H9 (cell line): ENCODE measurements around the gene ENPP5. TPM values are rescaled to one million over a fixed set of nuclear protein-coding genes. Genes with fewer than 3 reads are reported as not detected.

Source experiments
- DNase-seq: peaks from one replicate; pipeline ENCODE4 v3.0.0-alpha.2; 2017
- H2AFZ ChIP-seq: one replicate; pipeline ENCODE4 v1.6.1; 2013; ENCODE audit warnings: mild to moderate bottlenecking, low read length, control low read depth, moderate library complexity
- H2AK5ac ChIP-seq: 2 replicates; pipeline ENCODE4 v1.6.1; 2013; ENCODE audit warnings: low read length, control low read depth, mixed read lengths; ENCODE audit not compliant: insufficient read length
- H2BK120ac ChIP-seq: one replicate; pipeline ENCODE4 v1.6.1; 2013; ENCODE audit warnings: low read depth, mild to moderate bottlenecking, low read length, control low read depth, inconsistent platforms; ENCODE audit not compliant: poor library complexity, severe bottlenecking
- H2BK12ac ChIP-seq: 2 replicates; pipeline ENCODE4 v1.6.1; 2013; ENCODE audit warnings: low read length, control low read depth, mixed read lengths, low read depth; ENCODE audit not compliant: insufficient read length
- H2BK15ac ChIP-seq: 2 replicates; pipeline ENCODE4 v1.6.1; 2013; ENCODE audit warnings: low read depth, low read length, control low read depth
- H2BK20ac ChIP-seq: one replicate; pipeline ENCODE4 v1.6.1; 2013; ENCODE audit warnings: low read depth, mild to moderate bottlenecking, low read length, control low read depth, inconsistent platforms; ENCODE audit not compliant: poor library complexity, severe bottlenecking
- H2BK5ac ChIP-seq: 2 replicates; pipeline ENCODE4 v1.6.1; 2013; ENCODE audit warnings: low read length, control low read depth, mixed read lengths; ENCODE audit not compliant: insufficient read length
- H3K14ac ChIP-seq: 2 replicates; pipeline ENCODE4 v1.6.1; 2013; ENCODE audit warnings: low read length, control low read depth; ENCODE audit not compliant: insufficient read depth
- H3K18ac ChIP-seq: 2 replicates; pipeline ENCODE4 v1.6.1; 2013; ENCODE audit warnings: low read depth, mild to moderate bottlenecking, mixed read lengths, low read length, control low read depth; ENCODE audit not compliant: insufficient read length
- H3K23ac ChIP-seq: 2 replicates; pipeline ENCODE4 v1.6.1; 2013; ENCODE audit warnings: low read length, control low read depth, mixed read lengths, low read depth; ENCODE audit not compliant: insufficient read length
- H3K23me2 ChIP-seq: 2 replicates; pipeline ENCODE4 v1.6.1; 2013; ENCODE audit warnings: low read depth, mild to moderate bottlenecking, mixed read lengths, low read length, control low read depth; ENCODE audit not compliant: insufficient read length, poor library complexity, severe bottlenecking
- H3K27ac ChIP-seq: 2 replicates; pipeline ENCODE4 v1.5.1; 2013; ENCODE audit warnings: low read length, control low read depth, mixed read lengths, low read depth; ENCODE audit not compliant: insufficient read length
- H3K27me3 ChIP-seq: 2 replicates; pipeline ENCODE4 v1.6.1; 2013; ENCODE audit warnings: low read length, control low read depth, inconsistent platforms; ENCODE audit not compliant: insufficient read depth
- H3K4ac ChIP-seq: 2 replicates; pipeline ENCODE4 v1.6.1; 2013; ENCODE audit warnings: low read depth, mild to moderate bottlenecking, control low read depth, inconsistent platforms, low read length, moderate library complexity
- H3K4me1 ChIP-seq: 2 replicates; pipeline ENCODE4 v1.6.1; 2013; ENCODE audit warnings: low read length, control low read depth, inconsistent platforms; ENCODE audit not compliant: insufficient read depth
- H3K4me2 ChIP-seq: 2 replicates; pipeline ENCODE4 v1.6.1; 2013; ENCODE audit warnings: low read length, control low read depth, mixed read lengths; ENCODE audit not compliant: insufficient read length, insufficient read depth
- H3K56ac ChIP-seq: 2 replicates; pipeline ENCODE4 v1.6.1; 2013; ENCODE audit warnings: low read depth, mild to moderate bottlenecking, mixed read lengths, low read length, control low read depth; ENCODE audit not compliant: insufficient read length
- H3K79me1 ChIP-seq: 2 replicates; pipeline ENCODE4 v1.6.1; 2013; ENCODE audit warnings: low read depth, mild to moderate bottlenecking, moderate library complexity, low read length, control low read depth, inconsistent platforms; ENCODE audit not compliant: insufficient read depth, poor library complexity, severe bottlenecking
- H3K79me2 ChIP-seq: 2 replicates; pipeline ENCODE4 v1.6.1; 2013; ENCODE audit warnings: low read length, control low read depth, inconsistent platforms; ENCODE audit not compliant: insufficient read depth
- H3K9ac ChIP-seq: 2 replicates; pipeline ENCODE4 v1.6.1; 2013; ENCODE audit warnings: low read length, control low read depth, mixed read lengths; ENCODE audit not compliant: insufficient read length; ENCODE audit errors: extremely low read depth
- H3K9me3 ChIP-seq: one replicate; pipeline ENCODE4 v1.6.1; 2013; ENCODE audit warnings: low read depth, low read length, inconsistent platforms; ENCODE audit not compliant: control insufficient read depth
- H3T11ph ChIP-seq: one replicate; pipeline ENCODE4 v1.6.1; 2013; ENCODE audit warnings: mild to moderate bottlenecking, low read length, control low read depth, inconsistent platforms
- H4K20me1 ChIP-seq: one replicate; pipeline ENCODE4 v1.6.1; 2013; ENCODE audit not compliant: control insufficient read depth, insufficient read length, insufficient read depth
- H4K5ac ChIP-seq: 2 replicates; pipeline ENCODE4 v1.6.1; 2013; ENCODE audit warnings: low read depth, mild to moderate bottlenecking, mixed read lengths, low read length, control low read depth; ENCODE audit not compliant: insufficient read length
- H4K8ac ChIP-seq: replicated peaks from 2 replicates; pipeline ENCODE4 v1.6.1; 2013; ENCODE audit warnings: low read length, control low read depth, mixed read lengths, low read depth; ENCODE audit not compliant: insufficient read length
- H4K91ac ChIP-seq: 2 replicates; pipeline ENCODE4 v1.6.1; 2013; ENCODE audit warnings: low read depth, mild to moderate bottlenecking, moderate library complexity, mixed read lengths, low read length, control low read depth; ENCODE audit not compliant: insufficient read length
- H3K27ac Mint-ChIP-seq, 3 experiments: 2 replicates in 2 of 3; 3 replicates in 1 of 3; pipeline ENCODE4 v1.8.0; 2020 to 2021; ENCODE audit warnings: mixed read lengths in 3 of 3, mild to moderate bottlenecking in 1 of 3, moderate library complexity in 1 of 3
- H3K27me3 Mint-ChIP-seq: 2 replicates; pipeline ENCODE4 v1.8.0; 2021; ENCODE audit warnings: low read depth, mild to moderate bottlenecking, moderate library complexity, mixed read lengths
- H3K36me3 Mint-ChIP-seq, 3 experiments: 2 replicates in 2 of 3; 3 replicates in 1 of 3; pipeline ENCODE4 v1.8.0; 2020 to 2021; ENCODE audit warnings: low read depth in 3 of 3, mixed read lengths in 3 of 3; ENCODE audit not compliant: insufficient read depth in 1 of 3
- H3K4me1 Mint-ChIP-seq, 2 experiments: 2 replicates each; pipeline ENCODE4 v1.8.0; 2020; ENCODE audit warnings: mixed read lengths in 2 of 2
- H3K4me3 Mint-ChIP-seq, 2 experiments: 2 replicates in 1 of 2; 3 replicates in 1 of 2; pipeline ENCODE4 v1.8.0; 2020 to 2021; ENCODE audit warnings: mild to moderate bottlenecking in 2 of 2, mixed read lengths in 2 of 2, moderate library complexity in 1 of 2
- H3K9me3 Mint-ChIP-seq, 2 experiments: 2 replicates in 1 of 2; 3 replicates in 1 of 2; pipeline ENCODE4 v1.8.0; 2020; ENCODE audit warnings: mild to moderate bottlenecking in 2 of 2, mixed read lengths in 2 of 2, moderate library complexity in 1 of 2
- WGBS: extraction: QIAGEN DNeasy Blood & Tissue Kit; methylation state at CpG from one replicate; pipeline ENCODE4 v1.1.7; 2013; ENCODE audit warnings: missing lambda C conversion rate, low lambda C conversion rate, mixed read lengths; ENCODE audit not compliant: insufficient read length; ENCODE audit errors: extremely low coverage; 5-methylcytosine and 5-hydroxymethylcytosine counted together
- total RNA-seq: library from RNA; stranded (reverse); gene quantifications from 2 replicates; pipeline ENCODE4 v1.2.1, GENCODE V29; 2021
- TF ChIP-seq, protein P1 (sequence below): fragments of 200-600 bp; sonication (generic); conservative IDR thresholded peaks from 3 replicates; pipeline ENCODE4 v1.8.0; 2021; ENCODE audit warnings: antibody characterized with exemption, mild to moderate bottlenecking

ENPP5 gene
- total RNA-seq, 1 experiment from 2014 or later = 4.6 TPM

- no peak overlapping the region for H2AK5ac ChIP-seq
- Mint-ChIP-seq H3K27ac (no peak overlapping the region), H3K4me1 (peaks cover 7 to 10% of the 10 kb centered on the region in 2 experiments), H3K9me3 (no peaks in the 10 kb centered on the region), H3K27me3 (no peaks in the 10 kb centered on the region), H3K36me3 (no peaks in the 10 kb centered on the region), H3K4me3 (no peak overlapping the region; a peak in 1 of 5 replicates)
- H3T11ph ChIP-seq = no peak overlapping the region
- H3K79me1 ChIP-seq = no peaks in the 10 kb centered on the region
- no peak overlapping the region for H2BK20ac ChIP-seq
- H4K20me1 ChIP-seq = no peaks in the 10 kb centered on the region
- H3K4ac ChIP-seq = no peak overlapping the region
- H2AFZ ChIP-seq = no peak overlapping the region
- H3K27ac ChIP-seq = no peak overlapping the region
- H3K79me2 ChIP-seq = no peaks in the 10 kb centered on the region
- TF ChIP-seq, protein P1, sequence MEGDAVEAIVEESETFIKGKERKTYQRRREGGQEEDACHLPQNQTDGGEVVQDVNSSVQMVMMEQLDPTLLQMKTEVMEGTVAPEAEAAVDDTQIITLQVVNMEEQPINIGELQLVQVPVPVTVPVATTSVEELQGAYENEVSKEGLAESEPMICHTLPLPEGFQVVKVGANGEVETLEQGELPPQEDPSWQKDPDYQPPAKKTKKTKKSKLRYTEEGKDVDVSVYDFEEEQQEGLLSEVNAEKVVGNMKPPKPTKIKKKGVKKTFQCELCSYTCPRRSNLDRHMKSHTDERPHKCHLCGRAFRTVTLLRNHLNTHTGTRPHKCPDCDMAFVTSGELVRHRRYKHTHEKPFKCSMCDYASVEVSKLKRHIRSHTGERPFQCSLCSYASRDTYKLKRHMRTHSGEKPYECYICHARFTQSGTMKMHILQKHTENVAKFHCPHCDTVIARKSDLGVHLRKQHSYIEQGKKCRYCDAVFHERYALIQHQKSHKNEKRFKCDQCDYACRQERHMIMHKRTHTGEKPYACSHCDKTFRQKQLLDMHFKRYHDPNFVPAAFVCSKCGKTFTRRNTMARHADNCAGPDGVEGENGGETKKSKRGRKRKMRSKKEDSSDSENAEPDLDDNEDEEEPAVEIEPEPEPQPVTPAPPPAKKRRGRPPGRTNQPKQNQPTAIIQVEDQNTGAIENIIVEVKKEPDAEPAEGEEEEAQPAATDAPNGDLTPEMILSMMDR = no peak
- no peaks in the 10 kb centered on the region for H3K4me1 ChIP-seq
- no peak overlapping the region for H3K56ac ChIP-seq
- H2BK120ac ChIP-seq = no peak overlapping the region
- no peak overlapping the region for H4K91ac ChIP-seq
- H3K27me3 ChIP-seq = no peaks in the 10 kb centered on the region
- DNase-seq = no peak
- H3K23ac ChIP-seq = no peak overlapping the region
- no peak overlapping the region for H3K14ac ChIP-seq
- H3K18ac ChIP-seq = no peak overlapping the region
- no peak overlapping the region for H4K8ac ChIP-seq
- no peak overlapping the region for H2BK15ac ChIP-seq
- H3K9me3 ChIP-seq = no peaks in the 10 kb centered on the region
- H2BK5ac ChIP-seq = no peak overlapping the region
- H4K5ac ChIP-seq = no peak overlapping the region
- H2BK12ac ChIP-seq = no peak overlapping the region
- H3K4me2 ChIP-seq = no peak overlapping the region
- no peaks in the 10 kb centered on the region for H3K23me2 ChIP-seq
- no peak overlapping the region for H3K9ac ChIP-seq
- WGBS = no CpG with 5 or more reads among the region's 3 CpGs
Measured at GRCh38 chr6:46175976-46176375, 5.2 kb upstream of the ENPP5 start.
